Hepatic stellate cell (primary cell): ENCODE results near the gene ASRGL1.
A peak's percentile ranks its signal among the peaks of the same experiment; 100 is the strongest.
"Not testable (repeated sequence)": the region's sequence is repeated elsewhere in the genome, so short reads cannot be mapped to it uniquely, and the experiment has no call there.

Experiments
- DNase-seq: peaks from one replicate; pipeline ENCODE4 v3.0.0; 2011; ENCODE audit warnings: low spot score

The ASRGL1 gene

GRCh38 chr11:62337303-62338181 is at the start of gene ASRGL1:
TSS of gene ASRGL1 (plus strand) at chr11:62337448. CDS start at chr11:62337978, 530 bp downstream.
- DNase-seq = peak; percentile 72

- peak; percentile 12 for DNase-seq
Measured at GRCh38 chr11:62295504-62295903, 41.7 kb upstream of the ASRGL1 start.

GRCh38 chr11:62298975-62299374 is 38.3 kb upstream of the ASRGL1 start, which contains the start of gene SCGB1D4:
TSS of gene SCGB1D4 (minus strand) at chr11:62299075. CDS start at chr11:62299010, 65 bp downstream.
- no peak for DNase-seq

- DNase-seq = no peak
Measured at GRCh38 chr11:62306227-62306626, 31.0 kb upstream of the ASRGL1 start.

GRCh38 chr11:62307950-62308349 is 29.3 kb upstream of the ASRGL1 start:
- DNase-seq = no peak

- DNase-seq = no peak
Measured at GRCh38 chr11:62309991-62310390, 27.3 kb upstream of the ASRGL1 start.

GRCh38 chr11:62315431-62315830 is 21.8 kb upstream of the ASRGL1 start:
- DNase-seq = no peak

- DNase-seq = no peak
Measured at GRCh38 chr11:62322524-62322923, 14.7 kb upstream of the ASRGL1 start.

- peak; percentile 15 for DNase-seq
Measured at GRCh38 chr11:62324731-62325556, 12.3 kb upstream of the ASRGL1 start.

GRCh38 chr11:62325781-62326180 is 11.5 kb upstream of the ASRGL1 start:
- DNase-seq = not testable (repeated sequence)

- not testable (repeated sequence) for DNase-seq
Measured at GRCh38 chr11:62326719-62327118, 10.5 kb upstream of the ASRGL1 start.

GRCh38 chr11:62327541-62327940 is 9.7 kb upstream of the ASRGL1 start:
- DNase-seq = not testable (repeated sequence)

GRCh38 chr11:62331264-62331663 is 6.0 kb upstream of the ASRGL1 start:
- not testable (repeated sequence) for DNase-seq

- DNase-seq = no peak
Measured at GRCh38 chr11:62333768-62334167, 3.5 kb upstream of the ASRGL1 start.

- DNase-seq = not testable (repeated sequence)
Measured at GRCh38 chr11:62336949-62337302, 322 bp upstream of the ASRGL1 start.

- no peak for DNase-seq
Measured at GRCh38 chr11:62338218-62338617, 970 bp downstream of the ASRGL1 start.

- peak; percentile 32 for DNase-seq
Measured at GRCh38 chr11:62340269-62340901, 3.1 kb downstream of the ASRGL1 start.

- no peak for DNase-seq
Measured at GRCh38 chr11:62341588-62341987, 4.3 kb downstream of the ASRGL1 start.

- not testable (repeated sequence) for DNase-seq
Measured at GRCh38 chr11:62343646-62344190, 6.5 kb downstream of the ASRGL1 start.

- DNase-seq = no peak
Measured at GRCh38 chr11:62344210-62344609, 7.0 kb downstream of the ASRGL1 start.

- no peak for DNase-seq
Measured at GRCh38 chr11:62345861-62346260, 8.6 kb downstream of the ASRGL1 start.
